ENCODE data around the gene EXTL1.

- TF ChIP-seq NFIC (IDR thresholded peaks at IDR 0.05) (no peak), CREB1 (IDR thresholded peaks at IDR 0.05; ENCODE audit: low read depth) (no peak), ZBTB7A (IDR thresholded peaks at IDR 0.05; ENCODE audit: low read depth) (no peak), CEBPB (IDR thresholded peaks at IDR 0.05) (no peak)
These were observed 29.5 kb upstream of the EXTL1 start for GRCh38 chr1:25991937-25992688.

Measured in Ishikawa (cell line).